ENCODE results near the gene LRMDA. TPM values are rescaled to one million over a fixed set of nuclear protein-coding genes. Genes with fewer than 3 reads are reported as not detected.

The LRMDA gene
- total RNA-seq, 1 donor from 2014 or later = 2.1 TPM

- Mint-ChIP-seq H3K27me3 (ENCODE audit: unreplicated experiment) (no peaks in the 10 kb centered on the region), H3K36me3 (ENCODE audit: unreplicated experiment) (no peaks in the 10 kb centered on the region), H3K9me3 (ENCODE audit: unreplicated experiment) (no peaks in the 10 kb centered on the region), H3K4me1 (ENCODE audit: low read depth, unreplicated experiment) (no peaks in the 10 kb centered on the region), H3K4me3 (ENCODE audit: unreplicated experiment) (no peak overlapping the region), H3K27ac (ENCODE audit: unreplicated experiment) (no peak overlapping the region)
- no peak for DNase-seq
- no peak for TF ChIP-seq CTCF (IDR thresholded peaks at IDR 0.05; ENCODE audit: partially characterized antibody, unreplicated experiment)
Measured at GRCh38 chr10:75887369-75887768, 455.9 kb downstream of the LRMDA start.

GRCh38 chr10:75887992-75888680 lies 456.7 kb downstream of the LRMDA start:
- Mint-ChIP-seq H3K27me3 (ENCODE audit: unreplicated experiment) (no peaks in the 10 kb centered on the region), H3K36me3 (ENCODE audit: unreplicated experiment) (no peaks in the 10 kb centered on the region), H3K4me3 (ENCODE audit: unreplicated experiment) (no peak overlapping the region), H3K4me1 (ENCODE audit: low read depth, unreplicated experiment) (no peaks in the 10 kb centered on the region), H3K27ac (ENCODE audit: unreplicated experiment) (no peak overlapping the region), H3K9me3 (ENCODE audit: unreplicated experiment) (no peaks in the 10 kb centered on the region)
- DNase-seq = no peak
- no peak for TF ChIP-seq CTCF (IDR thresholded peaks at IDR 0.05; ENCODE audit: partially characterized antibody, unreplicated experiment)

- Mint-ChIP-seq H3K4me3 (ENCODE audit: unreplicated experiment) (no peak overlapping the region), H3K4me1 (ENCODE audit: low read depth, unreplicated experiment) (no peaks in the 10 kb centered on the region), H3K27ac (ENCODE audit: unreplicated experiment) (no peak overlapping the region), H3K9me3 (ENCODE audit: unreplicated experiment) (no peaks in the 10 kb centered on the region), H3K27me3 (ENCODE audit: unreplicated experiment) (no peaks in the 10 kb centered on the region), H3K36me3 (ENCODE audit: unreplicated experiment) (no peaks in the 10 kb centered on the region)
- DNase-seq = no peak
- no peak for TF ChIP-seq CTCF (IDR thresholded peaks at IDR 0.05; ENCODE audit: partially characterized antibody, unreplicated experiment)
Measured at GRCh38 chr10:75889051-75889450, 457.6 kb downstream of the LRMDA start.

GRCh38 chr10:75894761-75895160 lies 463.3 kb downstream of the LRMDA start:
- Mint-ChIP-seq H3K27ac (ENCODE audit: unreplicated experiment) (no peak overlapping the region), H3K36me3 (ENCODE audit: unreplicated experiment) (no peaks in the 10 kb centered on the region), H3K27me3 (ENCODE audit: unreplicated experiment) (no peaks in the 10 kb centered on the region), H3K4me3 (ENCODE audit: unreplicated experiment) (no peak overlapping the region), H3K9me3 (ENCODE audit: unreplicated experiment) (no peaks in the 10 kb centered on the region), H3K4me1 (ENCODE audit: low read depth, unreplicated experiment) (peaks cover 3% of the 10 kb centered on the region)
- no peak for TF ChIP-seq CTCF (IDR thresholded peaks at IDR 0.05; ENCODE audit: partially characterized antibody, unreplicated experiment)
- DNase-seq = no peak

- Mint-ChIP-seq H3K4me1 (ENCODE audit: low read depth, unreplicated experiment) (peaks cover 7% of the 10 kb centered on the region), H3K27ac (ENCODE audit: unreplicated experiment) (no peak overlapping the region), H3K9me3 (ENCODE audit: unreplicated experiment) (no peaks in the 10 kb centered on the region), H3K27me3 (ENCODE audit: unreplicated experiment) (no peaks in the 10 kb centered on the region), H3K4me3 (ENCODE audit: unreplicated experiment) (no peak overlapping the region), H3K36me3 (ENCODE audit: unreplicated experiment) (no peaks in the 10 kb centered on the region)
- TF ChIP-seq CTCF (IDR thresholded peaks at IDR 0.05; ENCODE audit: partially characterized antibody, unreplicated experiment) = no peak
- no peak for DNase-seq
Measured at GRCh38 chr10:75895259-75895658, 463.8 kb downstream of the LRMDA start.
